IMR-90 (cell line): ENCODE measurements around the gene CHRD.

Source experiments
- BHLHE40 ChIP-seq: fragments of 150-350 bp; IDR thresholded peaks from 2 replicates; pipeline ENCODE4 v1.6.1; 2016; ENCODE audit warnings: mild to moderate bottlenecking, low read depth, low read length
- CEBPB ChIP-seq: IDR thresholded peaks from 2 replicates; pipeline ENCODE4 v1.6.1; 2012; ENCODE audit warnings: low read depth, low read length, improper control_type of control experiment
- CHD1 ChIP-seq: IDR thresholded peaks from 2 replicates; pipeline ENCODE4 v1.6.1; 2012; ENCODE audit warnings: low read depth, low read length, improper control_type of control experiment
- CTCF ChIP-seq: conservative IDR thresholded peaks from 2 replicates; pipeline ENCODE4 v1.5.1; 2012; ENCODE audit warnings: mild to moderate bottlenecking, low read depth, low read length, improper control_type of control experiment
- FOS ChIP-seq: fragments of 150-350 bp; IDR thresholded peaks from 2 replicates; pipeline ENCODE4 v1.6.1; 2016; ENCODE audit warnings: low read depth, low read length
- MAFK ChIP-seq: IDR thresholded peaks from 2 replicates; pipeline ENCODE4 v1.6.1; 2012; ENCODE audit warnings: low read depth, low read length, improper control_type of control experiment
- MAZ ChIP-seq: IDR thresholded peaks from 2 replicates; pipeline ENCODE4 v1.6.1; 2012; ENCODE audit warnings: low read depth, mild to moderate bottlenecking, low read length, improper control_type of control experiment, moderate library complexity, borderline replicate concordance
- MXI1 ChIP-seq: IDR thresholded peaks from 2 replicates; pipeline ENCODE4 v1.6.1; 2012; ENCODE audit warnings: low read depth, mild to moderate bottlenecking, low read length, moderate library complexity, borderline replicate concordance
- POLR2A ChIP-seq: IDR thresholded peaks from 2 replicates; pipeline ENCODE4 v1.6.1; 2012; ENCODE audit warnings: mild to moderate bottlenecking, low read depth, low read length
- RAD21 ChIP-seq: IDR thresholded peaks from 2 replicates; pipeline ENCODE4 v1.6.1; 2012; ENCODE audit warnings: low read length, improper control_type of control experiment
- RCOR1 ChIP-seq: IDR thresholded peaks from 2 replicates; pipeline ENCODE4 v1.6.1; 2012; ENCODE audit warnings: mild to moderate bottlenecking, low read length, improper control_type of control experiment; ENCODE audit not compliant: insufficient replicate concordance
- RFX5 ChIP-seq: IDR thresholded peaks from 2 replicates; pipeline ENCODE4 v1.8.0; 2012; ENCODE audit warnings: low read depth, mild to moderate bottlenecking, low read length, moderate library complexity
- SMC3 ChIP-seq: fragments of 150-350 bp; IDR thresholded peaks from 2 replicates; pipeline ENCODE4 v1.6.1; 2016; ENCODE audit warnings: low read depth, mild to moderate bottlenecking, antibody characterized with exemption, low read length, moderate library complexity
- USF2 ChIP-seq: fragments of 150-350 bp; IDR thresholded peaks from 2 replicates; pipeline ENCODE4 v1.6.1; 2017; ENCODE audit warnings: mild to moderate bottlenecking, antibody characterized with exemption, low read length, low read depth

- no peak for TF ChIP-seq CTCF
- TF ChIP-seq POLR2A, result no peak
- TF ChIP-seq CEBPB, result no peak
- TF ChIP-seq RCOR1, result no peak
- TF ChIP-seq SMC3, result no peak
- TF ChIP-seq MAFK, result no peak
- no peak for TF ChIP-seq MXI1
- no peak for TF ChIP-seq CHD1
- no peak for TF ChIP-seq MAZ
- TF ChIP-seq FOS, result no peak
- TF ChIP-seq RAD21, result no peak
- TF ChIP-seq BHLHE40, result no peak
- TF ChIP-seq RFX5, result no peak
- no peak for TF ChIP-seq USF2
These were observed 51.1 kb downstream of the CHRD start for GRCh38 chr3:184430940-184431339.
